Fibroblast of the aortic adventitia (primary cell): Measurements from ENCODE around the gene OSR1. TPM values are rescaled to one million over a fixed set of nuclear protein-coding genes. Genes with fewer than 3 reads are reported as not detected.
"Not testable (repeated sequence)": the region's sequence is repeated elsewhere in the genome, so short reads cannot be mapped to it uniquely, and the experiment has no call there.

Experiments used
- DNase-seq: peaks from one replicate; pipeline ENCODE4 v3.0.0-alpha.2; 2010; ENCODE audit warnings: low read depth
- H3K4me3 ChIP-seq: 2 replicates; pipeline ENCODE4 v1.5.1; 2011; ENCODE audit warnings: low read depth, mild to moderate bottlenecking, control low read depth, low read length, moderate library complexity
- total RNA-seq: library from RNA; depleted of rRNA; stranded (reverse); fragments of >200 nt; gene quantifications from 2 replicates; pipeline ENCODE4 v1.2.3, GENCODE V29; 2012; ENCODE audit warnings: low replicate concordance
- TF ChIP-seq, protein P1 (sequence below): IDR thresholded peaks from 2 replicates; pipeline ENCODE4 v1.5.1; 2011; ENCODE audit warnings: mild to moderate bottlenecking, low read length, control low read depth, inconsistent platforms; ENCODE audit not compliant: insufficient read depth

Gene OSR1
- 35.8 and 117 TPM in 2 replicates for total RNA-seq

DNA sequence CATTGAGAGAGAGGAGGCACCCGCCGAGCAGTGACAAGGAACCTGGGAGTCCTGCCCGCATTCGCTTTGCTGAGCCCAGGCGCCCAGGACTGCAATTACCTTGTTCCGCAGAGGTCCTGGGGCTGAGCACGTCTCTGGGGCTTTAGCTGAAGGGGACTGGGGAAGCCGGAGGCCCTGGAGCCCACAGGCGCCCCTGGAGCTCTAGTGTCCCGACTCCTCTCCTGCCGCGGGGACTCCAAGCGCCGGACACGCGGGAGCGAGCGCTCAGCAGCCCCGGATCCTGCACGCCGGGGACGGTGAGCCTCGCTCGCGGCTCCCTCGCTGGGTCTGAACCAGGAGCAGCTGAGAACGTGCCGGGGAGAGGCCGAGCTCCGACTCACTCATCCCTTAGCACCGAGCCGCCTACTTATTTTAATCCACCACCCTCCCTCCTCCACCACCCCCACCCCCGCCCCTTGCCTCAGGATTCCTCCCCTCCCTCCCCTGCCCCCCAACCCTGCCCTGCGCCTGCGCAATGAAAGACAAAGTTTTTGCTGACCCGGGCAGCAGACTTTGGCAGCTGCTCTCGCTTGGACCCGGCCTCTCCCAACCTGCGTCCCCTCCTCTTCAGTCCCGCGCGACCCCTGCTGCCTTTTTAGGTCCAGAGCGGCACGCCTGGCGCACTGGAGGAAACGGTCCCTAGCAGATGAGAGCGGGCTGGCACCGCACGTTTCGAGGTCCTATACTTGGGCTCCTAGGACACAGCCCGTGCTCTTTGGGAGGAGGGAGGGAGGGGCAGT is at the start of gene OSR1:
OSR1 (minus strand) TSS at position 382 of the 779 bp plus-strand sequence. CDS start 4,818 bp downstream, outside the sequence.
- H3K4me3 ChIP-seq: peak within 1 kb of the TSS; percentile 83
- TF ChIP-seq, protein P1, sequence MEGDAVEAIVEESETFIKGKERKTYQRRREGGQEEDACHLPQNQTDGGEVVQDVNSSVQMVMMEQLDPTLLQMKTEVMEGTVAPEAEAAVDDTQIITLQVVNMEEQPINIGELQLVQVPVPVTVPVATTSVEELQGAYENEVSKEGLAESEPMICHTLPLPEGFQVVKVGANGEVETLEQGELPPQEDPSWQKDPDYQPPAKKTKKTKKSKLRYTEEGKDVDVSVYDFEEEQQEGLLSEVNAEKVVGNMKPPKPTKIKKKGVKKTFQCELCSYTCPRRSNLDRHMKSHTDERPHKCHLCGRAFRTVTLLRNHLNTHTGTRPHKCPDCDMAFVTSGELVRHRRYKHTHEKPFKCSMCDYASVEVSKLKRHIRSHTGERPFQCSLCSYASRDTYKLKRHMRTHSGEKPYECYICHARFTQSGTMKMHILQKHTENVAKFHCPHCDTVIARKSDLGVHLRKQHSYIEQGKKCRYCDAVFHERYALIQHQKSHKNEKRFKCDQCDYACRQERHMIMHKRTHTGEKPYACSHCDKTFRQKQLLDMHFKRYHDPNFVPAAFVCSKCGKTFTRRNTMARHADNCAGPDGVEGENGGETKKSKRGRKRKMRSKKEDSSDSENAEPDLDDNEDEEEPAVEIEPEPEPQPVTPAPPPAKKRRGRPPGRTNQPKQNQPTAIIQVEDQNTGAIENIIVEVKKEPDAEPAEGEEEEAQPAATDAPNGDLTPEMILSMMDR: no peak
- peak; percentile 91 for DNase-seq

DNA sequence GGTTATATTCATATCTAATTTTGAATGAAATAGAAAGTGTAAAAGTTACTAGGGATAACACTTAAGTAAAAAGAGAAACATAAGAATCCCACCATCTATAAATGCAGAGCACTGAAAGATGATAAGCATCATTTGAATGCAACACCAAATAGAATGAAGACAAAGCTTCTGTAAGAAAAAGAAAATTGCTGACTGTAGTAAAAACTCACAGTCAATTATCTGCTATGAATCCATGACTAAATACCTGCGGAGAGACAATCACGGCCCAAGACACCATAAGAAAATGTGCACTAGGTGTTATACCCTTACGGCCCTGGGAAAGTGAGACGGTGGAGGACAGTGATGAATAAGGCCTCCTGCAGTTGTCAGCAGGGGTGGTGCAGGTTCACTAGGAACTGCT is 45.4 kb upstream of the OSR1 start:
- DNase-seq: no peak
- TF ChIP-seq, protein P1: no peak
- no peak overlapping the region for H3K4me3 ChIP-seq

DNA sequence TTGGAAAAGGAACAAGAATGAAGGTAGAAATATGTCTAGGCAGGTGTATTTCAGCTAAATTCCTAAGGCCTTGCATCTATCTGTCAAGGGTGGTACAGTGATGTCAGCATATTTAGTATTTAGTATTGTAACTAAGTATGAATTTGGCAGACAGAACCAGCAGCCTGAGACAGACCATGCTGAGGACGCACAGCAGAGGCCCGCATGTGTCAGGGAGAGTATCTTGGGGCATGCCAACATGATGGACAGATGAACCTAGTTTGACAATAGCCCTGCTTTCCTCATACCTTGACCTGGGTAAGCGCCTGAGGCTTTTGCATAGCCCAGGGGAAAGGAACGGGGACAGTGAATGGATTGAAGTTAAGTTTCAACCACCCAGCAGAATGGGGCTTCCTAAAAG is 33.8 kb upstream of the OSR1 start:
- TF ChIP-seq, protein P1: no peak
- no peak for DNase-seq
- no peak overlapping the region for H3K4me3 ChIP-seq

DNA sequence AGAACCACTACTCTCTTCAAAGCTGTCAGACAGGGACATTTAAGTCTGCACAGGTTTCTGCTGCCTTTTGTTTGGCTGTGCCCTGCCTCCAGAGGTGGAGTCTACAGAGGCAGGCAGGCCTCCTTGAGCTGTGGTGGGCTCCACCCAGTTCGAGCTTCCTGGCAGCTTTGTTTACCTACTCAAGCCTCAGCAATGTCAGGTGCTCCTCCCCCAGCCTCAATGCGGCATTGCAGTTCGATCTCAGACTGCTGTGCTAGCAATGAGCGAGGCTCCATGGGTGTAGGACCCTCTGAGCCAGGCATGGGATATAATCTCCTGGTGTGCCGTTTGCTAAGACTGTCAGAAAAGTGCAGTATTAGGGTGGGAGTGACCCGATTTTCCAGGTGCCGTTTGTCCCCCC is 31.0 kb upstream of the OSR1 start:
- not testable (repeated sequence) for DNase-seq, H3K4me3 ChIP-seq

DNA sequence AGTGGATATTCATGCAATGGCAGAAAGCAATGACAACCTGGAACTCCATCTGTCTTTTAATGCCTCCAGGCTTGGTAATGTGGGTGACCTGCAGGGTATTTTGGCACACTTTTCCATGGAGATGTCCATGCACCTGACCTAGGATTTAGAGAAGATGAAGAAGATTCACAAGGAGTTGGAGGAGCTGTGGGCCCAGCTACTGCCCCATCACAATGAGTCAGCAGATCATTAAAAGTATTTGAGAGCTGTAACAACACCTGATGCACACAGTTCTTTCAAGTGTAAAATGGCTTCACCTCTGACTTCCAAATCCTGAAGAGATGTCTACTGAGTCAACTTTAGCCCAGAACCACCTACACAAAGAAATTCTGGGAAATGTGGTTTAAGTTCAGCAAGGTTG is 22.1 kb upstream of the OSR1 start:
- TF ChIP-seq, protein P1: no peak
- H3K4me3 ChIP-seq: no peak overlapping the region
- no peak for DNase-seq

DNA sequence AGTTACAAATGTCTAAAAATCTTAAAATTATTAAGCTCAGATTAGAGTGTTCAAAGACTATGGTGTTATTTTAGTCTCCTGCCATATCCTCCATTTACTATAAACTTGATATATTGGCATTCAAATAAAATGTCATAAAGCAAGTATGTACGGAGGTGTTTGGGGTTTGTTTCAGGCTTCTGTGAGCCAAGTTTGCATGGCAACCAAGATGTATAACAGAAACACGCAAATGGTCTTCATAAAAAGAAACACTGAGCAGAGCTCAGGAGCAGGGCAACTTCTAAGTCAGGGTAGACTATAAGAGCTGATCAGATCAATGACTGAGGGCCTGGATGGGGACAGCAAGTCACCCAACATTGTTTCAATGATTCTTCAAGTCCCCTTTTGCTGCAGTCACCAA is 20.5 kb upstream of the OSR1 start:
- DNase-seq: no peak
- H3K4me3 ChIP-seq: no peak overlapping the region
- TF ChIP-seq, protein P1: no peak

DNA sequence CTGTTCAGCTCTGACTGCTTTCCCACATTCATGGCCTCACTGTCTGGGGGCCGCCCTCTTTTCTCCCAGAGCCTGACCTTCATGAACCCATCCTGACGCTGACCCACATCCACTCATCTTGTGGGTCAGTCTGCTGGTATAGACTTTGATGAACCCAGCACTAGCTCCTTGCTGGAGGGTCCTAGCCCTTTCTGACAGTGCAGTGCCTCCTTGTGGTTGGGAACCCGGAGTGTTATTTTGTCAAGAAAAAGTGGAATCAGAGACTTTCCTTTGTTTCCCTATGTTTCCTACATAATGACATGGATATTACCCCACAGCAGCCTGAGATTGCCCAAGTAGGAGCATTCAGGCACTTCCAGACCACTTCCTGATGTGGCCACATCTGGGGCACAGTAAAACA is 19.3 kb upstream of the OSR1 start:
- no peak for DNase-seq
- TF ChIP-seq, protein P1: no peak
- no peak overlapping the region for H3K4me3 ChIP-seq
